HG03159 (cell line): ENCODE data around the gene TCN1.
"Not testable (repeated sequence)": the region's sequence is repeated elsewhere in the genome, so short reads cannot be mapped to it uniquely, and the experiment has no call there.

Source experiments
- ATAC-seq: cut with Tn5 transposase; IDR thresholded peaks from one replicate; pipeline ENCODE4 v1.9.1; 2021; ENCODE audit warnings: mild to moderate bottlenecking, moderate library complexity; ENCODE audit not compliant: unreplicated experiment

The TCN1 gene, protein sequence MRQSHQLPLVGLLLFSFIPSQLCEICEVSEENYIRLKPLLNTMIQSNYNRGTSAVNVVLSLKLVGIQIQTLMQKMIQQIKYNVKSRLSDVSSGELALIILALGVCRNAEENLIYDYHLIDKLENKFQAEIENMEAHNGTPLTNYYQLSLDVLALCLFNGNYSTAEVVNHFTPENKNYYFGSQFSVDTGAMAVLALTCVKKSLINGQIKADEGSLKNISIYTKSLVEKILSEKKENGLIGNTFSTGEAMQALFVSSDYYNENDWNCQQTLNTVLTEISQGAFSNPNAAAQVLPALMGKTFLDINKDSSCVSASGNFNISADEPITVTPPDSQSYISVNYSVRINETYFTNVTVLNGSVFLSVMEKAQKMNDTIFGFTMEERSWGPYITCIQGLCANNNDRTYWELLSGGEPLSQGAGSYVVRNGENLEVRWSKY

DNA sequence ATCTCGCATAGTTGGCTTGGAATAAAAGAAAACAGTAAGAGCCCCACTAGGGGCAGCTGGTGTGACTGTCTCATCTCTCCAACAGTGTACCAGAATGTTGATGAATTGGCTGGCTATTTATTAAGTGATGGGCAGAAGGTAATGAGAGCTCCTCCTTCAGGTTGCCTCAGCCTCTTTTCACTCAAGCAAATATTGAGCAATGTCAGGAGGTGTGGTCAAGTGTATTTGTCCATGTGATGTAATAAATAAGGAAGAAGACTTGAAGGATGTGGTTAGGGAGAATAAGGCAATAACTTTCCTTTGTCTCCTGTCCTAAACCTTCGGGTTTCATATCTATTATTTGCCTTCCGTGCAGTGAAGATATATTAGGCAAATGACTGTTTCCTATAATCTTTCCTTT is at the start of gene TCN1:
TSS of gene TCN1 (minus strand) at position 91 of the 400 bp plus-strand sequence. CDS start at position 74, 17 bp downstream.
- ATAC-seq, result no peak

DNA sequence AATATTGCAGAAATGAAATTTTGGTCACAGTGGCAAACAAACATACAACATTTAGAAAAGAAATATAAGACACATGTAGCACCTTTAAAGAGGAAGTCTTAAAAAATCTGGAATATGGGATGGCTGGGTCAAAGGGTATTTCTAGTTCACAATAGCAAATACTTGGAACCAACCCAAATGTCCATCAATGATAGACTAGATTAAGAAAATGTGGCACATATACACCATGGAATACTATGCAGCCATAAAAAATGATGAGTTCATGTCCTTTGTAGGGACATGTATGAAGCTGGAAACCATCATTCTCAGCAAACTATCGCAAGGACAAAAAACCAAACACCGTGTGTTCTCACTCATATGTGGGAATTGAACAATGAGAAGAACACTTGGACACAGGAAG is 37.3 kb upstream of the TCN1 start:
- ATAC-seq, result not testable (repeated sequence)

DNA sequence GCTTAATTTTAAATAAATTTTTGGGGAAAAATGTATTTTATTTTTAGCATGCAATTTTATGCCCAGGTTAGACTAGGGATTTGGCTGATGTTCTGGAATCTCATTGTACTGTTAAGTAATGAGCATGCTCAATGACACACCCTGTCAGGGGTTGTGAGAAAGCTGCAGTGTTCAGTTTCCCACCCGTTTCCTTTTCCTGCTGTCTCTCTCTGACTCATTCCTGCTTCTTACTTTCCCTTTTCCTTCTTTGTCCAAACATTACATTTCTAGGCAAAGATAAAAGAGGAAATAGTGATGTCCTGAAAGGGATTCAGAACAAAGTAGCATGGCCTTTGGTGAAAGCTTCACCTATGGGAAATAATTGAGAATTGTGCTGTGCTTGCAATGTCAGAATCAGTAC is 35.0 kb upstream of the TCN1 start:
- ATAC-seq, result no peak

DNA sequence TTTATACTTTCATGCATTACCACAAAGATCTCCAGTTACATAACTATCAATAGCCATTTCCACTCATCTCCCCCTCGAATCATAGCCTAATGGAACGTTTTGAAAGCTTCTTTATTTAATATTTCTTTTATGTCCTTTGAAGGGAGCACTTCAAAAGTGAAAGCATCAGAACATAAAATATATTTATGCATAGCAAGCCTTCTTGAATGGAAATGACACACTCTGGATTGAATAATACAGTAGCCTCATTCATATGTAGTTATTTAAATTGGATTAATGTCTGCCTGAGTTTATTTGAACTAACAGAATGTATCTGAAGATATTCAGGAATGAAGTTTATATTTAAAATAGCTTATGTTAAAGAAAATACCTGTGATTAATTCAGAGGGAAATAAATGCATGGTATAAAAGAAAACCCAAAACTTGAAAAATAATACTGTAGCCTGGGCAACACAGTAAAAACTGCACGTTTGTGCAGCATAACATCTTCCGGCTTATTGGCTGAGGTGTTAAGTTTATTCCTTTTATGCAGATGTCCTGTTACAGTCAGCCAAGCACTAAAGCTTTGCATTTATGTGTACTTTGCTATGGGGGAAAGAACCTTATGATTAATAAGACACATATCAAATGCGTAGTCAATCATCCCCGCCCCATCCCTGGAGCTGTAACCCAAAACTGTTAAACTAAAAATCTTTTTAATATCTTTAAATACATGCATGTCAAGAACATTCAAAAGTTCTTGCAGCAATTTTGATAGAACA is 34.3 kb upstream of the TCN1 start:
- no peak for ATAC-seq

DNA sequence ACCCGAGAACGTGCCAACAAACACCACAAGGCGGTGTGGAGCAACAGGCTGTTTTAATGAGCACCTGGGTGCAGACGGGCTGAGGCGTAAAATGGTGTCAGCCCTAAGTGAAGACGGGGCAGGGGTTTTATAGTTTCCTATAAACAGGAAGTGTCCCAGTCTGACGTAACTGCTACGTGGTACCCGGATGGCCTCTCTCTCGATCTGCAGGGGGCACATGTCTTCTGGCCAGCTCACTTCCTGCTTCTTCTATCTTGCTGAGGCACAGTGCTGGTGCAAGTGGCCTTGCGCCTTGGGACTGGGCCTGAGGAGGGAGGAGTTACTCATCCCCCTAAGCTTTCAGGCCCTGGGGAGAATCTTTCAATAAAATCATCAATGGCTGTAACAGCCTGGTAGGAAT is 33.2 kb upstream of the TCN1 start:
- ATAC-seq, result no peak

DNA sequence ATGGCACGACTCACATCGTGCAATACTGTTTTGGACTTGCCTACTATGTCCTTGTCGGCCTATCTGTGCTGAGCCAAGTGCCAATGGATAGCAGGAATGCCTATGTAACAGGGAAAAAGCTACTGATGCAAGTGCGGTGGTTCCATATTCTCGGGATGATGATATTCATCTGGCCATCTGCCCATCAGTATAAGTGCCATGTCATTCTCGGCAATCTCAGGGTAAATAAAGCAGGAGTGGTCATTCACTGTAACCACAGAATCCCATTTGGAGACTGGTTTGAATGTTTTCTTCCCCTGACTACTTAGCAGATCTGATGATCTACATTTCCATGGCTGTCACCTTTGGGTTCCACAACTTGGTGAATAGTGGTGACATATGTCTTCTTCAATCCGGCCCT is 32.4 kb upstream of the TCN1 start:
- ATAC-seq, result no peak

DNA sequence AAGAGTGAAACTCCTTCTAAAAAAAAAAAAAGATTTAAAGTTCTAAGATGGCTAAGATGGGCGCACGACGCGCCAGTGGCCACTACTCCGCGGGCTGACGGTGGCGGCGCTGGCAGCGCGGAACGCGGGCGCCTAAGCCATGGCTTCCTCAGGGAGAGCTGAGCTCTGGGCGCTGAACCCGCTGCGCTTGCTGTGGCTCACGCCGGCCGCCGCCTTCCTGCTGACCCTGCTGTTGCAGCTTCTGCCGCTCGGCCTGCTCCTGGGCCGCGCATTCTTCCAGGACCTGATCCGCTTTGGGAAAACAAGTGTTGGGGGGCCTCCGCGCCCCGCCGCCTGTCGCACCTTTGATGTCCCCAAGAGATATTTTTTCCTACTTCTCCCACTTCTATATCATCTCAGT is 31.8 kb upstream of the TCN1 start:
- no peak for ATAC-seq

DNA sequence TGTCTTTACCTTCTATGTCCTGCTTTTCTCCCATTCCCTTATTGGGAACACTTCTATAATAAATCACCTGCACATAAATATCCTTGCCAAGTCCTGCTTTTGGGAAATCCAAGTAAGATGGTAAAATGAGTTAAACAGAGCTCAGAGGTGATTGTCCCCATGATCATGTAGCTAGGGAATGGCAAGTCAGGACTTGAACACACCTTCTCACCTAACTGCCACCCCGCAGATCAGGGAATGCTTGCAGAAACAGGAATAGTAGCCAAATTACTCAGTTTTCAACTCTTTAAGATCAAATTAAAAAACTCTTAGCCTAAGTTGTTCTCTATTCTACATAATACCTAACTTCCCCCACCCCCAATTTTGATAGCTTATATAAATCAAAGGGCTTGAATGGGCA is 28.3 kb upstream of the TCN1 start:
- no peak for ATAC-seq

DNA sequence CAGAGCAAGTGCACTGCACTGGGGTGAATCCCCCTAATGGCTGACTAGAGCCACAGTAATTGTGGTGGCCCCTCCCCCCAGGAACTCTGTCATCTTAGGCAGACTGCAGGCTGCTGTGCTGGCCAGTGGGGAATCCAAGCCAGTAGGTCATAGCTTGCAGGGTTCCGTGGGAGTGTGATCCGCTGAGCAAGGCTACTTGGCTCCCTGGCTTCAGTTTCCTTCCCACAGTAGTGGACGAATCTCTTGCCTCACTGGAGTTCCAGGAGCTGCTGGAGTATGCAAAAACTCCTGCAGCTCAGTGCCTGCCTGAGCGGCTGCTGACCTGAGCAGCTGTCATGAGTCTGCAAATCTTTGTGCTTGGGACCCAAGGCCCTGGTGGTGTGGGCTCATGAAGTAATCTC is 25.5 kb upstream of the TCN1 start:
- ATAC-seq, result no peak

DNA sequence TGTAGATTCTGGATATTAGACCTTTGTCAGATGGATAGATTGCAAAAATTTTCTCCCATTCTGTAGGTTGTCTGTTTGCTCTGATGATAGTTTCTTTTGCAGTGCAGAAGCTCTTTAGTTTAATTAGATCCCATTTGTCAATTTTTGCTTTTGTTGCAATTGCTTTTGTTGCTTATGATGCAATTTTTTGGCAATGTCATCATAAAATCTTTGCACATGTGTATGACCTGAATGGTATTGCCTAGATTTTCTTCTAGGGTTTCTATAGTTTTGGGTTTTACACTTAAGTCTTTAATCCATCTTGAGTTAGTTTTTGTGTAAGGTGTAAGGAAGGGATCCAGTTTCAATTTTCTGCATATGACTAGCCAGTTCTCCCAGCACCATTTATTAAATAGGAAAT is 20.9 kb upstream of the TCN1 start:
- not testable (repeated sequence) for ATAC-seq

DNA sequence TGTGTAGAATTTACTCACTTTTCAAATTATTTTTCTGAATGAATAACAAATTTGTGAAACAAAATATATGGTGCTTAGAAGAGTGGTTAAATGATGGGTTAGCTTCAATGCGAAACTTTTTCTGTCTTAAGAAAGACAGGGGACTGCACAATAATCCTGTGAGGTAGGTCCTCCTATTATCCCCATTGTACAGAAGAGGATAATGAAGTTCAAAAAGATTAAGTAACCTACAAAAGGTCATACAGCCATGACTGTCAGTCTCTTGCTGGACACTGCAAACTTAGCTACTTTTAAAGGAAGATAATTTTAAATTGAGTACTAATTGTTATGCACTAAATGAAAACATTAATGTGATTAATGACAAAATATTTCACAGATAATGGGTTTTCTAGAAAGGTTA is 17.3 kb upstream of the TCN1 start:
- no peak for ATAC-seq

DNA sequence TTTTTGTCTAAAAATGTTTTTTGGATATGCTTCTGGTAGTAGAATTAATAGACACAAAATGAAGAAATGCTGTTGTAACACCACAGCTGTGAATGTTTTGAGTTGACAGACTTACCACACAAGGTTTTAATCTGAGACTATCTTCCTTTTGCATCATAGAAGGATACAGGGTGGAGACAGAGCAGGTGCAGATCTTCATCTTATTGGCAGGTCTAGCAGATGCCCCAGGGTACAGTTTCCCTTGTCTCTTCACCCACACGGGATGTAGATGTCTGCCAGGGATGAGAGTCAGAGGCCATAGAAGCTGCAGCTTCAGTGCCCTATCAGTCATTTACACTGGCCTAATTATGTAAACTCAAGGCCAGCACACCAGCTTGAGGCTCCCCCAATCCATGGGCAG is 13.3 kb upstream of the TCN1 start:
- no peak for ATAC-seq

DNA sequence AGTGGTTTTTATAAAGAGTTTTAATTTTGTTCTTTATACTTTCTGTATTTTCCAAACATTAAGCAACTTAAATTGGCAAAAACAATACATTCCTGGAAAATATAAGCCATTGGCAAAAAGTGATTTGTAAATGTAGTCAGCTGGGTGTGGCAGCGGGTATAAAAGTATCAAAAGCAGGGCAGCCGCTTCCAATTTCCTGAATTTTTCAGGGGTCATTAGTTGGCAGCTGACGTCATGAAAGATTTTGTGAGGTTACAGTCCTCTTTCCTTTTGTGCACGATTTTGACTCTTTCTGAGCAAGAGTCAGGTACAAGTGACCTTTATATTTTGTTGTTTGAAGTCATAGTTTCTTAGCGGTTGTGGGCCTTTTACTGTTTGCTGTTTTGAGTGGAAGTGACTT is 12.3 kb upstream of the TCN1 start, which contains the start of gene OOSP3:
TSS of gene OOSP3 (plus strand) at position 208 of the 400 bp plus-strand sequence. CDS start at position 235, 27 bp downstream.
- ATAC-seq, result no peak

DNA sequence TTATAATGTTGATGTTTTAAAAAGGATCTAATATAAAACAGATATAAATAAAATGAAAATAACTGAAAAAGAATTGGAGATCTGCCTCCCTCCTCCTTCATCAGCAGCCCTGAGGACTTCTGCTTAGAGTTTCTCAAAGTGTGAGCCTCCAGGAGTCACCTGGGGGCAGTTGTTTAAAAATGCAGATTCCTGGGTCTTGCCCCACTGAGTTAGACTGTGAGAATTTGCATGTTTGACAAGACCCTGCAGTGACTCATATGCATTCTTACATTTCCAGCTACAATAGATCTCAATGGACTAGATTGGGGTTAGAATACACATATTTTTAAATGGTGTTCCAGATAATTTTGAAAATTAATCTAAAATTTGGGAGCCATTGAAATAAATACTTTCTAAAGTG is 11.5 kb upstream of the TCN1 start:
- no peak for ATAC-seq

DNA sequence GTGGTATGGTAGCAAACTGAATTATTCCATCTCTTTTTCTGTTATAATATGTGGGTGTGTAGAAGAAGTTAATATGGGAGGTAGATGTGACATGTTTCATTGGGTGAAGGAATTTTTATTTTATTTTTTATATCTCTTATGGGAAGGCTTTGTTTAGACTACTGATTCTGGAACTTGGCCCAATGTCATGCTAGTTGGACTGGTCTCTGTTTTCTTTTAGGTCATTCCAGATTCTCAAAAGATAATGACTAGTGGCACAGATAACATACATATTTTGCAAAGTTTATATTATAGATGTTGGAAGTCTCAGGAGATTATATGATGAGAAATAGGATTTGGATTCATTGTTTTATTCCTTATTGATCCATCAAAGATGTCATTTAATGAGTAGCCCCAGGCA is 11.0 kb upstream of the TCN1 start:
- no peak for ATAC-seq

DNA sequence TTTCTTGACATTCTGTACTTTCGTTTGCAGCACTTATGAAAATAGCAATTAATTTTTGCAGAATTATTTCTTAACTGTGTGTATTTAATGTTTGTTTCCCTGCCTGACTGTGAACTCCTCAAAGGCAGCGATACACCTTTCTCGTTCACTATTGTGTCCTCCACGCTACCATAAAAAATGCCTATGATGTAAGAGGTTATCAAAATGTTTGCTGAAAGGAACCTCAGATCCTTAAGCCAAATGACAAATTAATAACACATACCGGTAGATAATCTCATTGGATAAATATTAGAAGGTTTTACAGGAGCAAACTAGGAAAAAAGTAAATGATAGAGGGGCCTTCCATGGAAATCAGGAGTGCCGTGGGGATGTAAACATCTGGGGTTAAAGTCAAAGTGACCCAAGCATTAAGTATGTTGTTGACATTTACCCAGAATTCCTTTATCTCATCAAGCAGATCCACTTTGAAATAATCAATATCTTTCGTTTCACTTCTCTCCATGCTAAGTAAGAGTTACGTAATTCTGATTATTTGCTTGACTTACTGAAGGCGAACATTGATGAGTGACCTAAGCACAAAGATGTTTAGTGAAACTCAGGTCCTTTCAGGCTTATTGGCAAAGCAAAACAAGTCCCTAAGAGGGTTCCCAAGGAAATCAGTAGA is 9.7 kb upstream of the TCN1 start:
- ATAC-seq, result no peak

DNA sequence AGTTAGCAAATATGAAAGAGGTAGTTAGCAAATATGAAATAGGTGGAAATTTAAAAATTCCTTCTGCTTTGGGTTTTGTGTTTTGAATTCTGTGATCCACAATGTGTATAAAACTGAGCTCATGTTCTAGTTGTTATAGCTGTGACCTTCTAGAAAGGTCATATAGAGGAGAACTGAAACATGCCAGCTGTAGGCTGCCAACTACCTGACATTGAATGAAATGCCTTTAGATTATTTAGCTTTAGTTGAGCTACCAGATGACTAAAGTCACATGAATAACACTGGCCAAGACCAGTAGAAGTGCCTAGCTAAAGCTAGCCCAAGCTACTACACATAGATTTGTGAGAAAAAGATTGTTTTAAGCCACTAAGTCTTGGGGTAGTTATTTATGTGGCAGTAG is 5.8 kb upstream of the TCN1 start:
- ATAC-seq, result no peak

DNA sequence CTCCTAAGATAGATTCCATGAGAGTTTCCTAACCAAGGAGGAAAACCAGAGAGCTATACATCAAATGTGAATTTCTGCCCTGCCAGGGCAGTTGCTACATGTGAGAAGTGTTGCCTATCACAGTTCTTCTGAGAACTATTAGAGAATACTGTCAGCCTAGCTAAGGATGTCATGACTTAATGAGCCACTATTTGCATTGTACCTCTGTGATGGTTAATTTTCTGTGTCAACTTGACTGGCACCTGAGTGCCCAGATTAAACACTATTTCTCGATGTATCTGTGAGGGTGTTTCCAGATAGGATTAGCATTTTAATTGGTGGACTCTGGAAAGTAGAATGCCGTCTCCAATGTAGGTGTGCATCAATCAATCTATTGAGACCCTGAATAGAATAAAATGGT is 1.7 kb upstream of the TCN1 start:
- no peak for ATAC-seq

DNA sequence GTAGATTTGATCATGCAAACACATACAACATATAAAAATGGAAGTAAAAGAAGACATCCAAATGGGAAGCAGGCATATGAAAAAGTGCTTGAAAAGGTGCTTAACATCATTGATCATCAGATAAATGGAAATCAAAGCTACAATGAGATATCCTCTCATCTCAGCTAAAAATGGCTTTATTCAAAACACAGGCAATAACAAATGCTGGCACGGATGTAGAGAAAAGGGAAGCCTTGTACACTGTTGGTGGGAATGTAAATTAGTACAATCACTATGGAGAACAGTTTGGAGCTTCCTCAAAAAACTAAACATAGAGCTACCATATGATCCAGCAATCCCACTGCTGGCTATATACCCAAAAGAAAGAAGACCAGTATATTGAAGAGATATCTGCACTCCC is 549 bp upstream of the TCN1 start:
- no peak for ATAC-seq

DNA sequence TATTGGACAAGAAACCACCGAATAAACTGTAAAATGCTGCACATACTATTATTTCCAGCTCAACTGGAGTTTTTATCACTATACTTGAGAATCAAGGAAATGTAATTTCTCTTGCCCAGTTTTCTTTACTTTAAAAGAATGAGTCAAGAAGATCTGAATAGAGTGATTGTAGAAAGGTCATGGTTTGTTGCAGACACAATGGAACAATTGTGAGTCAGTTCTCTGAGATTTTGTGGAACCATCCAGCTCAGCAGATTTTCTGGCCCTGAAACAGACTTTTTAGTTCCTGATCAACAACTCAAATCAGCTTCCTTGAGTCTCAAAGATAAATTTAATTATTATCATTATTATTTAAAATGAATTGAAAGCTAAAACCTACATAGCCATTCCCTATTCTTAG is 1.3 kb downstream of the TCN1 start:
- ATAC-seq, result no peak

DNA sequence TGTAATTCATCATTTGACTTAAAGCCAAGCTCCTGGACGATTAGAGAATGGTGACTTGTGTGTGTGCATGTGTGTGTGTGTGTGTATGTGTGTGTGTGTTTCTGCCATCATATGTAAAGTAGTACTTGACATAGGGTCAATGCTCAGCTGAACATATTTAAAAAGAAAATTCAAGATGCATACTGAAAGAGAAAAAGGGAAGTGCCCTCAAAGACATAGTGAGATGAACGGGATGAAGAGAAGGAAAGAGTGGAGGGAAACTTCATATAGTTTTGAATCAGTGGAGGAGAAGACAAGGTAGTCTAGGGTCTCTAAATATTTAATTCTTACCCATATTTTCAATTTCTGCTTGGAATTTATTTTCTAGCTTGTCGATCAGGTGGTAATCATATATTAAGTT is 4.0 kb downstream of the TCN1 start:
- no peak for ATAC-seq

DNA sequence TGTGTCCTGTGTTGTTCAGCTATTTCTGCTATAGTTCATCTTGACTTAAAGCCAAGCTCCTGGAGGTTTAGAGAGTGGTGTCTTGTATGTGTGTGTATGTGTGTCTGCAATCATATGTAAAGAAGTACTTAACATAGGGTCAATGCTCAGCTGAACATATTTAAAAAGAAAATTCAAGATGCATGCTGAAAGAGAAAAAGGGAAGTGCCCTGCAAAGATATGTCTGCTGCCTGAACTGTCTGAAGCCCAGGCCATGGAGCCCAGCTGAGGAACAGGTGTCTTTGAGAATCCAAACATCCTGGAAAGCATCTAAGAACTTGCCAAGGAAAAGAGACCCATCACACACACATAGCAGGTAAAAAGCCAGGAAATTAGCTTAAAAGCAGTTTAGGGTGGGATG is 6.6 kb downstream of the TCN1 start:
- no peak for ATAC-seq
